Liver (tissue), 3 donors: Measurements from ENCODE around the gene ACVR2A.
A peak's percentile ranks its signal among the peaks of the same experiment; 100 is the strongest.

Source experiments
- EGR1 ChIP-seq, 2 donors: IDR thresholded peaks; 2 replicates each; pipeline ENCODE4 v1.6.1; 2016 to 2018; ENCODE audit warnings: antibody characterized with exemption in 2 of 2, low read depth in 2 of 2
- GABPA ChIP-seq, 2 donors: IDR thresholded peaks in 1 of 2; conservative IDR thresholded peaks in 1 of 2; 2 replicates each; pipeline ENCODE4 v1.6.1; 2016; ENCODE audit warnings: antibody characterized with exemption in 2 of 2, mild to moderate bottlenecking in 1 of 2, moderate library complexity in 1 of 2
- HNF4A ChIP-seq, 2 donors: conservative IDR thresholded peaks; 2 replicates each; pipeline ENCODE4 v1.6.1; 2016; ENCODE audit warnings: antibody characterized with exemption in 2 of 2, mild to moderate bottlenecking in 2 of 2
- RAD21 ChIP-seq, 2 donors: IDR thresholded peaks; 2 replicates each; pipeline ENCODE4 v1.6.1; 2016; ENCODE audit warnings: antibody characterized with exemption in 2 of 2, mild to moderate bottlenecking in 2 of 2
- YY1 ChIP-seq: IDR thresholded peaks from 2 replicates; pipeline ENCODE4 v1.6.1; 2016; ENCODE audit warnings: antibody characterized with exemption, mild to moderate bottlenecking
- TF ChIP-seq, protein P1 (sequence below): fragments of 150-350 bp; IDR thresholded peaks from 2 replicates; pipeline ENCODE4 v1.5.1; 2017; ENCODE audit warnings: improper control_type of control experiment, low read depth, low read length; ENCODE audit not compliant: missing input control
- TF ChIP-seq, protein P2 (sequence below): IDR thresholded peaks from 2 replicates; pipeline ENCODE4 v1.6.1; 2016; ENCODE audit warnings: antibody characterized with exemption, mild to moderate bottlenecking
- TF ChIP-seq, protein P3 (sequence below): IDR thresholded peaks from 2 replicates; pipeline ENCODE4 v1.6.1; 2016; ENCODE audit warnings: antibody characterized with exemption
- donor health status: healthy.
- donor health status: healthy.

DNA sequence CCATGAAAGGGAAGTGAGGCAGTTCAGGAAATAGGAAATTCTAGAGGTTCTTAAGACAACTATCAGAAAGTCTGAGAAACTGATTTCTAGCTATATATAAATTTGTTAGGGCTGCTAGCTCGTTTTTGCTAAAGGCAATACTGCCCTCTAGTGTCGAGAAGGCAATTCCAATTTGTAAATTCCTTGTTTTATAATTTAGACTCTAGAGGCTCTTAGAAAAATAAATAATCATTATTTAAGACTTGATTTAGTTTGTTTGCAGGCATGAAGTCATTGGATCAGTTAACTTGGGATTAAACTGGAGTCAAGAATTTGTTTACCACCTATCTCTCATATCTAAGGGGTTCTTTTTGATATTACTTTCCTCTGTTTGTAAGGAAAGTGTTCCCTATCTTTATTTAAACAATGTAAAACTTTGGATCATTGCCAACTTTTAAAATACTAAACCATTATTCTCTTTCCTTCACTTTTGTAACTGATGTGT, 66.2 kb downstream of the ACVR2A start:
- TF ChIP-seq, protein P1, sequence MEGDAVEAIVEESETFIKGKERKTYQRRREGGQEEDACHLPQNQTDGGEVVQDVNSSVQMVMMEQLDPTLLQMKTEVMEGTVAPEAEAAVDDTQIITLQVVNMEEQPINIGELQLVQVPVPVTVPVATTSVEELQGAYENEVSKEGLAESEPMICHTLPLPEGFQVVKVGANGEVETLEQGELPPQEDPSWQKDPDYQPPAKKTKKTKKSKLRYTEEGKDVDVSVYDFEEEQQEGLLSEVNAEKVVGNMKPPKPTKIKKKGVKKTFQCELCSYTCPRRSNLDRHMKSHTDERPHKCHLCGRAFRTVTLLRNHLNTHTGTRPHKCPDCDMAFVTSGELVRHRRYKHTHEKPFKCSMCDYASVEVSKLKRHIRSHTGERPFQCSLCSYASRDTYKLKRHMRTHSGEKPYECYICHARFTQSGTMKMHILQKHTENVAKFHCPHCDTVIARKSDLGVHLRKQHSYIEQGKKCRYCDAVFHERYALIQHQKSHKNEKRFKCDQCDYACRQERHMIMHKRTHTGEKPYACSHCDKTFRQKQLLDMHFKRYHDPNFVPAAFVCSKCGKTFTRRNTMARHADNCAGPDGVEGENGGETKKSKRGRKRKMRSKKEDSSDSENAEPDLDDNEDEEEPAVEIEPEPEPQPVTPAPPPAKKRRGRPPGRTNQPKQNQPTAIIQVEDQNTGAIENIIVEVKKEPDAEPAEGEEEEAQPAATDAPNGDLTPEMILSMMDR, result peak; percentile 74
- TF ChIP-seq EGR1 (IDR thresholded peaks at IDR 0.05; ENCODE audit: low read depth in 2 of 2), result no peak
- TF ChIP-seq, protein P2, sequence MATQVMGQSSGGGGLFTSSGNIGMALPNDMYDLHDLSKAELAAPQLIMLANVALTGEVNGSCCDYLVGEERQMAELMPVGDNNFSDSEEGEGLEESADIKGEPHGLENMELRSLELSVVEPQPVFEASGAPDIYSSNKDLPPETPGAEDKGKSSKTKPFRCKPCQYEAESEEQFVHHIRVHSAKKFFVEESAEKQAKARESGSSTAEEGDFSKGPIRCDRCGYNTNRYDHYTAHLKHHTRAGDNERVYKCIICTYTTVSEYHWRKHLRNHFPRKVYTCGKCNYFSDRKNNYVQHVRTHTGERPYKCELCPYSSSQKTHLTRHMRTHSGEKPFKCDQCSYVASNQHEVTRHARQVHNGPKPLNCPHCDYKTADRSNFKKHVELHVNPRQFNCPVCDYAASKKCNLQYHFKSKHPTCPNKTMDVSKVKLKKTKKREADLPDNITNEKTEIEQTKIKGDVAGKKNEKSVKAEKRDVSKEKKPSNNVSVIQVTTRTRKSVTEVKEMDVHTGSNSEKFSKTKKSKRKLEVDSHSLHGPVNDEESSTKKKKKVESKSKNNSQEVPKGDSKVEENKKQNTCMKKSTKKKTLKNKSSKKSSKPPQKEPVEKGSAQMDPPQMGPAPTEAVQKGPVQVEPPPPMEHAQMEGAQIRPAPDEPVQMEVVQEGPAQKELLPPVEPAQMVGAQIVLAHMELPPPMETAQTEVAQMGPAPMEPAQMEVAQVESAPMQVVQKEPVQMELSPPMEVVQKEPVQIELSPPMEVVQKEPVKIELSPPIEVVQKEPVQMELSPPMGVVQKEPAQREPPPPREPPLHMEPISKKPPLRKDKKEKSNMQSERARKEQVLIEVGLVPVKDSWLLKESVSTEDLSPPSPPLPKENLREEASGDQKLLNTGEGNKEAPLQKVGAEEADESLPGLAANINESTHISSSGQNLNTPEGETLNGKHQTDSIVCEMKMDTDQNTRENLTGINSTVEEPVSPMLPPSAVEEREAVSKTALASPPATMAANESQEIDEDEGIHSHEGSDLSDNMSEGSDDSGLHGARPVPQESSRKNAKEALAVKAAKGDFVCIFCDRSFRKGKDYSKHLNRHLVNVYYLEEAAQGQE, result no peak
- TF ChIP-seq GABPA (IDR thresholded peaks at IDR 0.05 in 1 of 2, conservative IDR thresholded peaks at IDR 0.05 in 1 of 2), result no peak
- no peak for TF ChIP-seq HNF4A (conservative IDR thresholded peaks at IDR 0.05)
- TF ChIP-seq, protein P3, sequence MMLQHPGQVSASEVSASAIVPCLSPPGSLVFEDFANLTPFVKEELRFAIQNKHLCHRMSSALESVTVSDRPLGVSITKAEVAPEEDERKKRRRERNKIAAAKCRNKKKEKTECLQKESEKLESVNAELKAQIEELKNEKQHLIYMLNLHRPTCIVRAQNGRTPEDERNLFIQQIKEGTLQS, result no peak
- TF ChIP-seq RAD21 (IDR thresholded peaks at IDR 0.05), result peak; percentile 95 to 96
- TF ChIP-seq YY1, result no peak
